Fibroblast of skin of scalp (primary cell): ENCODE results near the gene SLIT3.

Experiments used
- DNase-seq: peaks from one replicate; pipeline ENCODE4 v3.0.0-alpha.2; 2013

SLIT3 gene

DNA sequence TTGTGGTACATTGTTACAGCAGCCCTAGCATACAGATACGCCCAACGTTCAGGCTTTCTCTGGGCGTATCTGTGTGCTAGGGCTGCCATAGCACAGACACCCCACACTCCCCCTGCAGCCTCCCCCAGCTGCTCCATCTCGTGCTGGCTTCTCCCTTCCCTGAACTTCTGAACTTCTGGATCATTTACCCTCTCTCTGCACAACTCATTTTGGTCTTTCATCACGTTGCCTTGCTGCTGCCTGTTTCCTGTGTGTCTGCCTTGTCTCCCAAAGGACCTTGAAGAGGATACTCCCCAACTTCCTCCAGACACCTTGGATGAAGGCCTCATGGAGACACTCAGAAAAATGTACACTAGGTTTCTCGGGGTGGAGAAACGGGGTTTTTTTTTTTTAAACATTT, 37.3 kb downstream of the SLIT3 start:
- no peak for DNase-seq

DNA sequence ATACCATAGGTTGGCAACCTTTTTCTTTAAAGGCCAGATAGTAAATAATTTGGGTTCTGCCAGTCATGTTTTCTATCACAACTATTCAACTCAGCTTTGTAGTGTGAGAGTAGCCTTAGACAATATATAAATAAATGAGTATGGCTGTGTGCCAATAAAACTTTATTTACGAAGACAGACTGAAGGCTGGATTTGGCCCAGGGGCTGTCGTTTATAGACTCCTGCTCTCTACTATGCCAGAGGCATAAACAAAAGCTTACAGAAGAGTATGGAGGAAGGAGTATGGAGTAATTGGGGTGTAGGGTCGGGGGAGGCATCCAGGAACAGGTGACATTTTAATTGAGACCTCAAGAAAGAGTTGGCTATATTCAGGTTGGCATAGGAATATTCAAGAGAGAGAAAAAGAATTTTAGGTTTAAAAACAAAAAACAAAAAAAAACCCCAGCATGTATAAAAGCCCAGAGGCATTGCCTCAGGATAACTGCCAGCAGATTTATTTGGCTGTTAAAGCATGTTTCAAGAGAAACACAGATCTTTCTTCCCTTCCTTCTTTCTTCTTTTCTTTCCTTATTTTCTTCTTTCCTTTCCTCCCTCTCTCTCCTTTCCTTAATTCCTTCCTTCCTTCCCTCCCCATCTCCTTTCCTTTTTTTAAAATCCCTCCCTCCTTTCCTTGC, 39.9 kb downstream of the SLIT3 start:
- no peak for DNase-seq

- DNase-seq: peak; percentile 90
Observed at GRCh38 chr5:169258372-169259000, 42.5 kb downstream of the SLIT3 start.

GRCh38 chr5:169256191-169256590, 44.7 kb downstream of the SLIT3 start:
- no peak for DNase-seq

- no peak for DNase-seq
Observed at GRCh38 chr5:169253071-169253470, 47.9 kb downstream of the SLIT3 start.

GRCh38 chr5:169251333-169252084, 49.4 kb downstream of the SLIT3 start:
- peak; percentile 66 for DNase-seq

GRCh38 chr5:169250887-169251286, 50.1 kb downstream of the SLIT3 start:
- DNase-seq: no peak

DNA sequence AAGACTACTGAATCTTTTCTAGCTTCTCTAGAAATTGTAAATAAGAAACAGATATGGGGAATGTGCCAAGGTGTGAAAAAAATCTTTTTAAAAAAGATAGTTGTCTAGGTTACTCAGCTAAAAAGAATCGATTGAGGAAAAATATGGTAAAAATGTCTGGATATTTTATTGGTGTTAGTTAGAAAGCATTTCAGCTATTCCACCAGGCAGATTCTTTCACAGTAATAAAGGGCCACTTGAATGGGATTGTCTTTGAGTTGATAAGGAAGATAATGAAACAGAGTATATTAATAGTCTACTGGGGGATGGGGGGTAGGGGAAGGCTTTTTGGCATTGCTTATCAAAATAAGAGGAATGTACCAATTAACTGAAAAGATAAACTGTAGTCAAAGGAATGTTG, 51.9 kb downstream of the SLIT3 start:
- DNase-seq: peak; percentile 62

- DNase-seq: peak; percentile 95
Observed at GRCh38 chr5:169248550-169248949, 52.4 kb downstream of the SLIT3 start.

DNA sequence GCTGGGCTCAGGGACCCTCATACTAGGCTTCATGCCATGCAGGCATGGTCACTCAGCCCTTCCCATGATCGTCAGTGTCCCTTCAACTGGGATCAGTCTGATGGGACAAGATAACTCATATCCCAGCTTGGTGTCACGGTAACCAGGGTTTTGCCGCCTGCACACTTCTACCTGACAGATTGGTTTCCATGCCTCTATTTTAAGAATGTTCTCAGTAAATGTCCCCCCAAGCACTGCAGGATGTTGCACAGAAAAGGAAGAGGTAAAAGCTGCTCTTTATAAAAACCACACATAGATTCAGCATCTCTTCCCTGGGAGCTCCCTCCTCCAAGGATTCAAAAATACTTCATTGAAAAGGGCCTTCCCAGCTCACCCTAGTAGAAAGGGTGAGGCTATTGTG, 56.1 kb downstream of the SLIT3 start:
- no peak for DNase-seq

DNA sequence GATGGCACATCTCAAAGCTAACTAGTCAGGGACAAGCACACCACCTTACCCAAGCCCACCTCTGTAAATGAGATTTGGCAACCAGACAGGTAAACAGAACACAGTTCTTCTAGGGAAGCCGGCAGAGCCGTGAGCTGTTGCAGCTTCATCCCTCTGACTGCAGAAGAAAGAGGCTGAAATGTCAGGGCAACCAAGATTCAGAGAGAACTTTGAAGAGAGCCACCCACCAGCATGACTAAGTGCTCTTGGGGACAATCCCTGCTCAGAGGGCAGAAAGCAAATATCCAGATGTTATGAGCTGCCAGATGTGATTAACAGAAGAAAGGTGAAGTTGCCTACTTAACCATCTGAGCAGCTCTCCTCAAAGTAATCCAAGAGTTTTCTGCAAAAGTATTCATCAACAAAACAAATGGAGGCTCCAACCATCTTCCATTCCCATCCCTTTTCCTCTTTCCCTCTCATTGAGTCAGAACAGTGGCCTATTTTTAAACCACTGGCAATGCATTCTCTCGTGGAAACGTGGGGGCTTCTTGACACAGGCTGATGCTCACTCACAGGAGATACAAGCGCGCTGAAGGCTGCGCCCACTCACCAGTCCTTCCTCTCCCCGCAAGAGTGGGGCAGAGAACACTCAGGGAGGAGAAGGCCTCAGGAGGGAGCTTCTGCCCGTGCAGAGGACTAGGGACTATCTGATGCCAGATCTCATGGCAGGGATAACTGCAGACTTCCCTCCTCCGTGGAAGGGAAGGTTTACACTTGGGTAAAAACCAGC, 57.1 kb downstream of the SLIT3 start:
- no peak for DNase-seq

GRCh38 chr5:169242849-169243186, 58.1 kb downstream of the SLIT3 start:
- no peak for DNase-seq

DNA sequence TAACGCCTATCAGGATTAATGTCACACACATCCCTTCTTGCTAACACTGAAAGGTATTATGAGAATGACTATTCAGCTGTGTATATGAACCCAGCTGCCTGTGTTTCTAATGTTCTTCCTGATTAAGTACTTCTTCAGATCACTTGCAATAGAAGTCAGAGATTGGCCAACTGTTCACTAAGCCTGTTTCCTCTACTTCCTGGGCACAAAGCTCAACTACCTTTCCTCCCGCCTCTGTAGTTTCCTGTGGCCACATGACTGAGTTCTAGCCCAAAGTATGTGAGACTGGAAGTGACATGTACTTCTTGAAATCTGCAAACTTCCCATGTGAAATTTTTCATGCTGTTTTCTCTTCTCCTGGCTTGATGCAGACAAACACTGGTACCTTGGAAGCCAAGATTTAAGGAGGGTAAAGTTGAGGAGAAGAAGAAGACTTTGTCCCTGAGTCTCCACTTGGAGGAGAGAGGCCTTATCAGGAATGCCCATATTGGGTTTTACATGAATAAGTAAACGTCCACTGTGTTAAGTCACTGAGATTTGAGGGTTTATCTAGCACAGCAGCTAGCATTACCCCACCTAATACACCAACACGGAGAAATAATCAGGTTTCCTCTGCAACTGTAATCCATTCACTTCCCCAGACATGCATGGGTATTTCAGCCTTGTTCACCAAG, 58.6 kb downstream of the SLIT3 start:
- DNase-seq: no peak

DNA sequence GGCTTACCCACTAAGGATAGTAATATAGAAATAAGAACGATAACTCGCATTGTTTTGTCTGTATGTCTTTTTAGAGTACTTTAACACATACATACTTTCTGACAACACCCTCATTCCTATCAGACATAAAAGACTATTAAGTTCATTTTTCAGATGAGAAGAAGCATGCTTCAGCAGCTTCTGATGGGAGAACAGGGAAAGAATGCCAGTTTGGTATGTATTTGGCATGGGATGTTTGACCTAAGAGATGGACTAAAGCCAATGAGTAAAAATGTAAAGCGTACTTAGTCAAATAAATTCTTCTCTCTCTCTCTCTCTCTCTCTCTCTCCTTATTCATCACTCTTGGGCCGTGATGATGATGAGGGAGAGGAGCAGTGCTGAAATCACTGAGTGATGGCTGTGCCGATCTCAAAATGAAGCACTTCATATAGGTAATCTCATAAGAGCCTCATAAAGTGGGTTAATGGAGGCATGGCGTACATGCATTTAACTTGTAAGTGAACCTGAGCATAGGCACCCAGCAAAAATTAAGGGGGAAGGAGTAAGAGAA, 71.5 kb downstream of the SLIT3 start:
- DNase-seq: peak; percentile 90

GRCh38 chr5:169226895-169227294, 74.0 kb downstream of the SLIT3 start:
- DNase-seq: no peak

DNA sequence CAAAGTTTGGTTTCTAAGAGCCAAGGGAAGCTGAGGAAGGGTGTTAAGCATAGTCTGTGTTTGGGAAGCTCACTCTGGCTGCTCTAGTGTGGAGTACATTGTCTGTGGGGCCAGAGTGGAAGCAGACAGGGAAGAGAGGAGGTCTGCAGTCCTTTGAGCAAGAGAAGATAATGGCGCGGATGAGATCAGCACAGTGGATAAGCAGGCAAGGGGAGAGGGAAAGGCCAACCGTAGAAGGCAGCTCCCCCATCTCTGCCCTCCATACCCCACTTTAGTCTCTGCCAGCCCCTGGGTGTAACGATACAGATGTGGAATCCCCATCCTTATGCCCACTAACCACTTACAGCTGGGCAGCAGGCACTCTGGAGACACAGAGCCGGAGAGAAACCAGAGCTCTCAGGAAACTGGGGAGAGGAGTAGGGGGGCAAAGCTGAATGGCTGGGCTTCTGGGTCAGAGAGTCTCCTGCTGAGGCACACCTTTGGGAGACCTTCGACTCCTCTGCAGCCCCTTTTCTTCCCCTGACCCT, 75.0 kb downstream of the SLIT3 start:
- DNase-seq: no peak

- peak; percentile 79 for DNase-seq
Observed at GRCh38 chr5:169223595-169223953, 77.4 kb downstream of the SLIT3 start.

DNA sequence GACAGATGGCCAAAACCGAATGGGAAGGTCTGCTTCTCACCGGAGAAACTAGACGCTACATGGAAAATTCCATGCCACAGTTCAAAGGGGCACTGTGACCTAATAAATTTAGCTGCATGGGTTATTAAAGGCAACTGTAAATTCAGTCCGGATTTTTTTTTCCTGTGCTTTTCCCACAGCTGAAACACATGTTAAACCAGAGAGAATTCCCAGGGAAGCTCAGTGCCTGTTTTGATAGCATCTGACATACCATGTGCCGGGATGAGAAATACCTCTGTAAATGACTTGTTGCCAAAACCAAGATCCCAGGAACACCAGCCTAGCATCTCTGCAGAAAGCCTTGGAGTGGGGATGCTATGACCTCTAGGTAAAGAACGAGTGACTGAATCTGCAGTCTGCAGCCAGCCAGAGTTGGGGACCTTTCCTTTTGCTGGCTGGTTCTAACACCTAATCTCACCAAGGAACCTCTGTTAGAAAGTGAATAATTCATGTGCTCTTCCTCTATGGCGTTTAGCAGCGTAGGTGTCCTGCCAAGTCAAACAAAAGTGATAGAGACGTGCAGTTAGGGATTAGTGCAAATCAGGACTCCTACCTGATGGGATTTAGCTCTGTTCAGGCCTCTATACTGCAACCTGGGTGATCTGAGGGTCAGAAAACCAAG, 77.9 kb downstream of the SLIT3 start:
- peak; percentile 61 for DNase-seq

GRCh38 chr5:169221519-169221918, 79.4 kb downstream of the SLIT3 start:
- no peak for DNase-seq

GRCh38 chr5:169219961-169220360, 81.0 kb downstream of the SLIT3 start:
- DNase-seq: no peak

DNA sequence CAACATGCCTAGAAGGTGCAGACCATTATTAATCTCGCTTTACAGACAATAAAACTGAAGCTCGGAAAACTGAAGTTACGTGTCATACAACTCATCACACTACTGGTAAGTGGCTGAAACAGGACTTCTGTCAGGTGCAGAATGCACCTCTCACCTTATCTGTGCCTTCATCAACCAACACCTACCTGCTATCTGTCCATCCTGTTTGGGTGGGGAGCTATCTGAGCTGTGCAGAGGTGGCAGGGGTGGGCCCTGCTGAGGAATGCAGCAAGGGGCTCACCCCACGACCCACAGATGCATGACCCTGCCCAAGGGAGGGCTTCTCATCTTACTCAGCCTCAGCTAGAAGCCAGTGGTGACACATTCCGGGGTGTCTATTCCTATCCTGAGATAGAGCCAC, 81.6 kb downstream of the SLIT3 start:
- DNase-seq: no peak

DNA sequence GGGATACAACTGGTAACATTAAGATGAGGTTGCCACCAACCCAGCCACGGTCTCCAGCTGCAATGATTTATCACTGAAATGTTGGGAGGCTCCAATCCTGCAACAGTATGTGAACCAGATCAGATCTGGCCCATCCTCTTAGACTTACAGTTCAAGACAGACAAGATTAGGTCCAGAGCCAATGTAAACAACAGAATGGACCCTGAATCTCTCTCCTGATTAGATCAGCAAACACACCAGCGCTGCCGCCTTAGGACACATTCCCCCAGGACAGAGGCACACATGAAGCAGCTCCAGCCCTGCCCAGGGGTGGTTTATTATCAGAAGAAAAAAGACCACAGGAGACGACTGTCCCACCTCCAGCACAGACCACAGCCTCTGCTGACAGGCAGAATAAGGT, 82.1 kb downstream of the SLIT3 start:
- DNase-seq: peak; percentile 44
